ENCODE results near the gene PSMD8. TPM values are rescaled to one million over a fixed set of nuclear protein-coding genes. Genes with fewer than 3 reads are reported as not detected.

The PSMD8 gene
- total RNA-seq = 100 to 1,000 TPM; 173 to 178 TPM

- Histone ChIP-seq H3K9me3 (no peaks in the 10 kb centered on the region), H3K4me1 (ENCODE audit: control insufficient read depth in 1 of 2, low read depth in 2 of 2) (peaks cover 9 to 24% of the 10 kb centered on the region in 2 donors), H3K27ac (peak within 1 kb of the TSS; percentile 76 to 80), H3K4me3 (peak within 1 kb of the TSS; percentile 88), H3K27me3 (replicated peaks; ENCODE audit: insufficient read depth) (no peaks in the 10 kb centered on the region), H3K36me3 (peaks cover 6% of the 10 kb centered on the region)
- ATAC-seq (ENCODE audit: insufficient number of reproducible peaks, low FRiP score, low read depth) = peak; percentile 97
- peak; percentile 99 for DNase-seq (ENCODE audit: low spot score)
- no peak for TF ChIP-seq CTCF (IDR thresholded peaks at IDR 0.05)
These were observed at the start of gene PSMD8 for GRCh38 chr19:38374332-38375097. Gene PSMD8, plus strand, starts transcription at chr19:38374571. Its CDS starts 31 bp downstream, at chr19:38374602.

GRCh38 chr19:38326591-38326990, 47.8 kb upstream of the PSMD8 start:
- no peaks in the 10 kb centered on the region for H3K27me3 ChIP-seq (replicated peaks; ENCODE audit: insufficient read depth)
- no peak for ATAC-seq (ENCODE audit: insufficient number of reproducible peaks, low FRiP score, low read depth)
- peaks cover 16 to 21% of the 10 kb centered on the region in 2 donors for H3K4me1 ChIP-seq (ENCODE audit: control insufficient read depth in 1 of 2, low read depth in 2 of 2)
- H3K4me3 ChIP-seq = no peak overlapping the region
- no peaks in the 10 kb centered on the region for H3K9me3 ChIP-seq
- no peak for DNase-seq (ENCODE audit: low spot score)
- H3K27ac ChIP-seq = no peak overlapping the region
- H3K36me3 ChIP-seq = peaks cover 27% of the 10 kb centered on the region
- TF ChIP-seq CTCF (IDR thresholded peaks at IDR 0.05) = no peak

- H3K4me1 ChIP-seq (ENCODE audit: control insufficient read depth in 1 of 2, low read depth in 2 of 2) = no peaks in the 10 kb centered on the region
- no peak for TF ChIP-seq CTCF (IDR thresholded peaks at IDR 0.05)
- peaks cover 27% of the 10 kb centered on the region for H3K36me3 ChIP-seq
- ATAC-seq (ENCODE audit: insufficient number of reproducible peaks, low FRiP score, low read depth) (no peak), DNase-seq (ENCODE audit: low spot score) (no peak)
- no peak overlapping the region for H3K4me3 ChIP-seq
- no peaks in the 10 kb centered on the region for H3K9me3 ChIP-seq
- H3K27ac ChIP-seq = no peak overlapping the region
- no peaks in the 10 kb centered on the region for H3K27me3 ChIP-seq (replicated peaks; ENCODE audit: insufficient read depth)
These were observed 44.7 kb upstream of the PSMD8 start for GRCh38 chr19:38329651-38330050.

GRCh38 chr19:38331728-38332127, 42.6 kb upstream of the PSMD8 start:
- DNase-seq (ENCODE audit: low spot score) (no peak), ATAC-seq (ENCODE audit: insufficient number of reproducible peaks, low FRiP score, low read depth) (no peak)
- H3K36me3 ChIP-seq = peaks cover 18% of the 10 kb centered on the region
- H3K4me3 ChIP-seq = no peak overlapping the region
- H3K27me3 ChIP-seq (replicated peaks; ENCODE audit: insufficient read depth) = no peaks in the 10 kb centered on the region
- TF ChIP-seq CTCF (IDR thresholded peaks at IDR 0.05) = no peak
- peaks cover 0 to 3% of the 10 kb centered on the region in 2 donors for H3K4me1 ChIP-seq (ENCODE audit: control insufficient read depth in 1 of 2, low read depth in 2 of 2)
- H3K27ac ChIP-seq = no peak overlapping the region
- no peaks in the 10 kb centered on the region for H3K9me3 ChIP-seq

GRCh38 chr19:38333245-38333644, 41.1 kb upstream of the PSMD8 start:
- TF ChIP-seq CTCF (IDR thresholded peaks at IDR 0.05) = no peak
- no peaks in the 10 kb centered on the region for H3K9me3 ChIP-seq
- H3K27me3 ChIP-seq (replicated peaks; ENCODE audit: insufficient read depth) = no peaks in the 10 kb centered on the region
- peaks cover 3% of the 10 kb centered on the region for H3K36me3 ChIP-seq
- DNase-seq (ENCODE audit: low spot score) (no peak), ATAC-seq (ENCODE audit: insufficient number of reproducible peaks, low FRiP score, low read depth) (no peak)
- H3K4me3 ChIP-seq = no peak overlapping the region
- peaks cover 5 to 16% of the 10 kb centered on the region in 2 donors for H3K4me1 ChIP-seq (ENCODE audit: control insufficient read depth in 1 of 2, low read depth in 2 of 2)
- no peak overlapping the region for H3K27ac ChIP-seq
